CD4-positive, alpha-beta T cell treated with Interleukin-4 for 1 hour (primary cell): ENCODE results near the gene ERF.
A peak's percentile ranks its signal among the peaks of the same experiment; 100 is the strongest.
"Not testable (repeated sequence)": the region's sequence is repeated elsewhere in the genome, so short reads cannot be mapped to it uniquely, and the experiment has no call there.

Experiments used
- DNase-seq, 2 donors: peaks; one replicate each; pipeline ENCODE4 v3.0.0-alpha.2; 2020 to 2022

ERF gene

GRCh38 chr19:42273407-42274064 is 18.6 kb upstream of the ERF start:
- no peak for DNase-seq

- DNase-seq: no peak
Measured at GRCh38 chr19:42272989-42273406, 18.1 kb upstream of the ERF start.

GRCh38 chr19:42272535-42272897 is 17.6 kb upstream of the ERF start:
- no peak for DNase-seq

- DNase-seq: no peak
Measured at GRCh38 chr19:42271861-42272534, 17.1 kb upstream of the ERF start.

GRCh38 chr19:42271045-42271419 is 16.1 kb upstream of the ERF start:
- no peak for DNase-seq

- DNase-seq: peak; percentile 85 to 87
Measured at GRCh38 chr19:42270346-42271044, 15.6 kb upstream of the ERF start.

- DNase-seq: no peak
Measured at GRCh38 chr19:42269478-42270345, 14.8 kb upstream of the ERF start.

DNA sequence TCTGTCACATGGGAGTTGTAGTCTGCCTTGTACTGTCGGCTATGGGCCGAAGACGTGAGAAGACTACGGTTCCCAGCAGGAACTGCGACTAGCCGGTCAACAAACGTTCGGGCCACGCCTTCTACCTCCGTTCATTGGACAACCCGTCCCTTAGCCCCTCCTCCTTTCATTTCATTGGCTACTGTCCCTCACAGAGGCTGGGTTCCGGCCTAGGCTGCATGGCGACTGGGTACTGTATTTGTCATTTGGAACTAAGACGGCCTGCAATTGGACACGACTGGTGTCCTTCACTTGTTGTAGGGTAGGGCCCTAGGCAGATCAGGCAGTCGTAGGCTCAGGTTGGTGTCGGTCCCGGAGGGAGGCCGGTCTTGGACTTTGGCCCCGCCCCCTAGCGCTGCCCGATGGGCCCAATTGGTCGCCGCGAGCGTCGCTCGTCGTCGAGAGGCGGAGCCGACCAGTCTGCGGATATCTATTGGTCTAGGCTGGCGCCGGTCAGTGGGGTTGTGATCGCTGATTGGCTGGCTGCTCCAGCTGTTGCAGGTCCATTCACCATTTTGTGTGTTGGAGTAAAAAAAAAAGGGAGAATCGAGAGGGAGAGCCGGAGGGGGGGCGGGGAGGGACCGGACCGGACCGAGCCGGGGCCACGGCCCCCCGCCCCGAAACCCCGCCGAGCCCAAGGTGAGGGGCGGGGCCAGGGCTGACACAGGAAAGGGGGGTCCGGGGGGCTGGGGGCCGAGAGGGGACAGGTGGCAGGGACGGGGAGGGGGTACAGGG is 14.0 kb upstream of the ERF start, which contains the start of gene CIC:
Gene CIC (plus strand): TSS at position 549 of the 774 bp plus-strand sequence. CDS start 2,532 bp downstream, outside the sequence.
- DNase-seq: peak; percentile 100

DNA sequence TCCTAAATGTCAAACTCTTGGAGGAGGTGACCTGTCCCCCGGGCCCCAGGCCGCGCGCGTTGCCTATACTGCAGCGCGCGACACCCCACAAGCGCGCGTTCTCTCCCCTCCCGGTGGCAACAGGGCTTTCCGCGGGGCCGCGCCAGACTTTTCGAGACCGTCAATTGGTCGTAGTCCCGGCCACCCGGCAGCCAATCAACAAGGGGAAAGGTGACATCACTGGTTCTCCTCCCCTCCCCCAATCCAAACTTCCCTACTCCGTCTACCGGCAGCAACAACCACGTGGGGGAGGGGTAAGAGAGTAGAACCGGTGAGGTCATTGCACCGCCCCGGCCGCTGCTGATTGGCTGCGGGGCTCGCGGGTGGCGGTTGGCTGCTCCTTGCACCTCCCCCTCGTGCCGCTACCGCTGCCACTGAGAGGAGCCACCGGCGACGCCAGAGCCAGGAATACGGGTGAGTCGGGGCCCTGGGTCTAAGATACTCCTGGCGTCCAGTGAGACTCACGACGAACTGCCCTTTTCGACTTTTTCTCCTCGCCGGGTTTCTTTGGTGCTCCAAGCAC is 13.3 kb upstream of the ERF start:
- peak; percentile 100 for DNase-seq

GRCh38 chr19:42267644-42268141 is 12.8 kb upstream of the ERF start:
- no peak for DNase-seq

GRCh38 chr19:42266928-42267603 is 12.1 kb upstream of the ERF start:
- not testable (repeated sequence) for DNase-seq

DNA sequence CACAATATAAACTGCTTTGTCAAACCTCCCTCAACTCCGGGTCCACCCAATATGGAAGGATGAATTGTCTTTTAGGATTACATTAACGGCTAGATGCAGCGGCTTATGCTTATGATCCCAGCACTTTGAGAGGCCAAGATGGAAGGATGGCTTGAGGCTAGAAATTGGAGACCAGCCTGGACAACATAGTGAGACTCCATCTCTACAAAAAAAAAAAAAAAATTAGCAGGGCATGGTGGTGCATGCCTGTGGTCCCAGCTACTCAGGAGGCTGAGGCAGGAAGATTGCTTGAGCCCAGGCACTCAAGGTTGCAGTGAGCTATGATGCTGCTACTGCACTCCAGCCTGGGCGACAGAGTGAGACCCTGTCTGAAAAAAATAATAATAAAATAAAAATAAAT is 11.2 kb upstream of the ERF start:
- not testable (repeated sequence) for DNase-seq

DNA sequence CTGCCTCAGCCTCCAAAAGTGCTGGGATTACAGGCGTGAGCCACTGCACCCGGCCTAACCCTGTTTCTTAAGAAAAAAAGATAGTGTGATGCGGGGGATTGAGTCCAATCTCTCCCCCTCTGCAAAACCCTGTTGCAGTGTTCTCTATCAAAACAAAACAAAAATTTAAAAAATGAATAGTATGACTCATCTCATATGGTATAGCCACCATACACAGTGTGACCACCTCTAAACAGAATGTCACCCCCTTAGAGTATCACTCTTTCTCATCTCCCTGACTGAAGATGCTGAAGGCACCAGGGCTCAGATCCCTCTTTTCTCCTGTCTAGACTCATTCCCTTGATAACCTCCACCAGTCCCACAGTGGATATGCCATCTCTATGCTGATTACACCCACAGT is 6.8 kb upstream of the ERF start:
- no peak for DNase-seq

- DNase-seq: not testable (repeated sequence)
Measured at GRCh38 chr19:42257842-42258241, 2.9 kb upstream of the ERF start.

DNA sequence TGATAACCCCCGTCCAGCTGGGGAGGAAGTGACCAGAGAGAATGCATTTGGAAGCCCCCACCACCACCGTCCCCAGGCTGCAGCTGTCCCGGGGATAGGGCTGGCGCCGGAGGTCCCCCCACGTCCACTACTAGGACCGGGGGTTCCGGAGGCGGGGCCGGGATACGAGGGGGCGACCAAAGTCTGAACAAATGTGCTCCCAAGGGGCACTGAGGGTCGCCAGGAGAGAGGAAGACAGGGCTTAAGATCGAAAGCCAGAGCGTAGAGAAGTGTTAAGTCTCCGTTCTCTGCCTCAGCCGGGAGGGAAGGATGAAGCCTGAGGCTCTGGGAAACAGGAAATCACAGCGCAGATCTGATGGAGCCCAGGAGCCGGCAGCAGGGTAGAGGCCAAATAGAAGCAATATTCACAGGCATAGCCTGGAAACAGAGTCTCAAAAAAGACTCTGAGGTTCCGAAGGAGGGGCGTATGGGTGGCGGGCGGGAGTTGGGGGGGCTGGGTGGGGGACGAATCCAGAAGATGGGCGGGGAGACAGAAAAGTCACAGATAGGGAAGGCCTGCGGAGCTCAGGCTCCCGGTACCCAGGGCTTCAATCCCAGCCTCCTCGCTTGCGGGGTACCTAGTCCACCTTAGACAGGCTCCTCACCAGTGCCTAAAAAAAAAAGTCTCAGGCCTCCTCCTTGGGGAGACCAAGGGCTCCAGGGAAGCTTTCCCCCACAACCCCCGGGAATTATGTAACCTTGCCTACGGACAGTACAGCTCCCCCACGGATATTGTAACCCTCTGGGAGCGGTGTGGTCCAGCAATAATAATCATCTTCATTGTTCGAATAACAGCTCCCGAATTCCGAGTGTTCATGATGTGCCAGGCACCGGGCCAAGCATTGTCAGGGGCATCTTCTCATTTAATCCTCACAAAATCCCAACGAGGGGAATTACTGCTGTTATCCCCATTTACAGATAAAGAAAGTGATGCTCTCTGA is 1.1 kb upstream of the ERF start:
- DNase-seq: no peak

DNA sequence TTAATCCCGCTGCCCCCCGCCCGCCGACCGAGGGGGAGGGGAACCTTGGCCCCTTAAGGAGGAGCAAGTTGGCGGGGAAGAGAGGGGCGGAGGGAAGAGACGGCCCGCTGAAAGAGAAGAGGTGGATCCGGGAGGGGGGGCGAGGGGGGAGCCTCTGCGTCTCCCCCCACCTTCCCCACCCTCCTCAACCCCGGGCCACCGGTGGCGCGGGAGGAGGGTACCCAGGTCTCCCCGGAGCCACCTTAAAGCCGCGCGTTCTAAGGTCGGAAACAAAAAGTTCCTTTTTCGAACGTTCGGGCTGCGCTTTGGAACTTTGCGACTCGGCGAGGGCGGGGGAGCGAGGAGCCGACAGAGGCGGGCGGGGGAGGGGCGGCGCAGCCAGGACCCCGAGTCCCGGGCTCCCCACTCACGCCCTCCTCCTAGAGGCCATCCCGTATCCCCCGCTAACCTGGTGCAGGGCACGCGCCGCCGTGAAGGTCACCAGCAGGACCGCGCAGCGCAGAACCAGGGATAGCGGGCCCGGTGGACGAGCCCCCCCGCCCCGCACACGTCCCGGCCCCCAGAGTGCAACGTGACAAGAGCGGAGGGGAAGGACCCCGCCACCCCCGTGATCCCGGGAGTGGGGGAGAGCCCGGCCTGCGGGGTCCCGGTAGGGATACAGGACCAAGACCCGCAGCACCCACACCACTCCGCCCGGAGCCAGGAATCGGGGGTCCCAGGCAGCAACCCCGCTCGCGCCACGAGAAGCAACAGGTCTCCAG is 659 bp downstream of the ERF start:
- peak; percentile 78 to 81 for DNase-seq

GRCh38 chr19:42253245-42254088 is 1.5 kb downstream of the ERF start:
- DNase-seq: peak; percentile 47 to 61
